Caco-2 (cell line): ENCODE results near the gene RHOH. TPM values are rescaled to one million over a fixed set of nuclear protein-coding genes. Genes with fewer than 3 reads are reported as not detected.
"Not testable (repeated sequence)": the region's sequence is repeated elsewhere in the genome, so short reads cannot be mapped to it uniquely, and the experiment has no call there.

Experiments
- BruUV-seq: library from RNA; stranded (reverse); fragments of 400-500 nt; replicated peaks from 2 replicates; lab custom pipeline; 2021; lab: Mats Ljungman, UMichigan
- CTCF ChIA-PET: fragments of 300-600 bp; sonication (Branson Sonifier 250); formaldehyde crosslinking; loops from one replicate; lab custom pipeline; 2022; ENCODE audit warnings: antibody characterized with exemption; lab: Charles Lee
- POLR2A ChIA-PET: fragments of 300-600 bp; sonication (Branson Sonifier 250); formaldehyde crosslinking; loops from one replicate; lab custom pipeline; 2022; ENCODE audit warnings: antibody characterized with exemption; lab: Charles Lee
- DNase-seq, 2 experiments: peaks; one replicate each; pipeline versions ENCODE4 v3.0.0 to v3.0.0-alpha.2; 2020 to 2022
- H3K27me3 ChIP-seq: replicated peaks from 2 replicates; pipeline ENCODE4 v1.6.0; 2011; ENCODE audit warnings: low read length; ENCODE audit not compliant: control insufficient read depth, insufficient read depth
- H3K36me3 ChIP-seq: 2 replicates; pipeline ENCODE4 v1.5.1; 2011; ENCODE audit warnings: low read length; ENCODE audit not compliant: control insufficient read depth, insufficient read depth
- H3K4me1 ChIP-seq: fragments of 250-450 bp; sonication (Bioruptor Pico); 2 replicates; pipeline ENCODE4 v1.5.1; 2020; ENCODE audit warnings: mild to moderate bottlenecking
- H3K4me3 ChIP-seq: 2 replicates; pipeline ENCODE4 v1.5.1; 2011; ENCODE audit warnings: low read depth, mild to moderate bottlenecking, control low read depth, low read length
- H3K9me3 ChIP-seq: fragments of 250-450 bp; sonication (Bioruptor Pico); 2 replicates; pipeline ENCODE4 v1.5.1; 2020; ENCODE audit warnings: mild to moderate bottlenecking, moderate library complexity
- H3K27ac Mint-ChIP-seq: one replicate; pipeline ENCODE4 v1.8.0; 2022; ENCODE audit warnings: mixed read lengths; ENCODE audit not compliant: unreplicated experiment
- H3K27me3 Mint-ChIP-seq: one replicate; pipeline ENCODE4 v1.8.0; 2022; ENCODE audit warnings: mixed read lengths; ENCODE audit not compliant: insufficient read depth, unreplicated experiment
- H3K36me3 Mint-ChIP-seq: one replicate; pipeline ENCODE4 v1.8.0; 2022; ENCODE audit warnings: mild to moderate bottlenecking, mixed read lengths; ENCODE audit not compliant: insufficient read depth, unreplicated experiment
- H3K4me1 Mint-ChIP-seq: one replicate; pipeline ENCODE4 v1.8.0; 2022; ENCODE audit warnings: low read depth, mixed read lengths; ENCODE audit not compliant: unreplicated experiment
- H3K4me3 Mint-ChIP-seq: one replicate; pipeline ENCODE4 v1.8.0; 2022; ENCODE audit warnings: mild to moderate bottlenecking, moderate library complexity, mixed read lengths; ENCODE audit not compliant: unreplicated experiment
- H3K9me3 Mint-ChIP-seq: one replicate; pipeline ENCODE4 v1.8.0; 2022; ENCODE audit warnings: mixed read lengths; ENCODE audit not compliant: unreplicated experiment
- CTCF ChIP-seq, 2 experiments: fragments of 200-600 bp in 1 of 2; IDR thresholded peaks; 1 replicate in 1 of 2; 2 replicates in 1 of 2; pipeline versions ENCODE4 v1.5.1 to v1.8.0; 2011 to 2022; ENCODE audit warnings: antibody characterized with exemption in 1 of 2, control low read depth in 1 of 2, inconsistent platforms in 1 of 2, low read depth in 1 of 2, low read length in 1 of 2, mild to moderate bottlenecking in 1 of 2, moderate library complexity in 1 of 2; ENCODE audit not compliant: insufficient read depth in 1 of 2, severe bottlenecking in 1 of 2, unreplicated experiment in 1 of 2
- intact Hi-C: fragments of 100-400 bp; cut with micrococcal nuclease; formaldehyde crosslinking; loops from one replicate; pipeline ENCODE4 v1.10.0; 2022; ENCODE audit not compliant: unreplicated experiment
- total RNA-seq: library from RNA; stranded (reverse); gene quantifications from 2 replicates; pipeline ENCODE4 v1.2.3, GENCODE V29; 2022

RHOH gene
- total RNA-seq, 1 experiment from 2014 or later = not detected

- intact Hi-C loops = no loop called here
Measured at GRCh38 chr4:40280586-40280985, 83.8 kb downstream of the RHOH start.

GRCh38 chr4:40281099-40281498 lies 84.3 kb downstream of the RHOH start:
- ChIA-PET CTCF (no interaction called here), POLR2A (no interaction called here)
- Histone ChIP-seq H3K4me3 (no peak overlapping the region), H3K4me1 (no peaks in the 10 kb centered on the region), H3K27me3 (no peaks in the 10 kb centered on the region), H3K36me3 (no peaks in the 10 kb centered on the region), H3K9me3 (no peaks in the 10 kb centered on the region)
- Mint-ChIP-seq H3K36me3 (no peaks in the 10 kb centered on the region), H3K27me3 (no peaks in the 10 kb centered on the region), H3K4me1 (peaks cover 14% of the 10 kb centered on the region), H3K9me3 (no peaks in the 10 kb centered on the region), H3K27ac (no peak overlapping the region), H3K4me3 (no peak overlapping the region)
- no peak for TF ChIP-seq CTCF (IDR thresholded peaks at IDR 0.05; ENCODE audit: insufficient read depth in 1 of 2, low read depth in 1 of 2, low read length in 1 of 2, severe bottlenecking in 1 of 2, unreplicated experiment in 1 of 2)
- no TSS peak for BruUV-seq
- no peak for DNase-seq
- intact Hi-C loops = no loop called here

More at GRCh38 chr4:40280586-40280985, 83.8 kb downstream of the RHOH start:
- no peak overlapping the region for H3K27ac Mint-ChIP-seq
- no peaks in the 10 kb centered on the region for H3K27me3 ChIP-seq
- BruUV-seq = no TSS peak
- no peak overlapping the region for H3K4me3 ChIP-seq
- no peaks in the 10 kb centered on the region for H3K9me3 Mint-ChIP-seq
- H3K4me1 Mint-ChIP-seq = peaks cover 14% of the 10 kb centered on the region
- no peaks in the 10 kb centered on the region for H3K36me3 ChIP-seq
- H3K9me3 ChIP-seq = no peaks in the 10 kb centered on the region
- no peak overlapping the region for H3K4me3 Mint-ChIP-seq
- H3K27me3 Mint-ChIP-seq = no peaks in the 10 kb centered on the region
- no peaks in the 10 kb centered on the region for H3K36me3 Mint-ChIP-seq
- CTCF ChIA-PET = no interaction called here
- TF ChIP-seq CTCF (IDR thresholded peaks at IDR 0.05; ENCODE audit: insufficient read depth in 1 of 2, low read depth in 1 of 2, low read length in 1 of 2, severe bottlenecking in 1 of 2, unreplicated experiment in 1 of 2) = no peak
- DNase-seq = no peak
- H3K4me1 ChIP-seq = no peaks in the 10 kb centered on the region
- POLR2A ChIA-PET = no interaction called here

GRCh38 chr4:40281913-40282312 lies 85.1 kb downstream of the RHOH start:
- H3K36me3 ChIP-seq = no peaks in the 10 kb centered on the region
- H3K4me1 ChIP-seq = no peaks in the 10 kb centered on the region
- intact Hi-C loops = no loop called here
- no peak overlapping the region for H3K27ac Mint-ChIP-seq
- no peak for DNase-seq
- no peaks in the 10 kb centered on the region for H3K9me3 Mint-ChIP-seq
- POLR2A ChIA-PET = no interaction called here
- no peak for TF ChIP-seq CTCF (IDR thresholded peaks at IDR 0.05; ENCODE audit: insufficient read depth in 1 of 2, low read depth in 1 of 2, low read length in 1 of 2, severe bottlenecking in 1 of 2, unreplicated experiment in 1 of 2)
- H3K4me1 Mint-ChIP-seq = peaks cover 14% of the 10 kb centered on the region
- H3K4me3 ChIP-seq = no peak overlapping the region
- no peaks in the 10 kb centered on the region for H3K27me3 Mint-ChIP-seq
- no TSS peak for BruUV-seq
- H3K4me3 Mint-ChIP-seq = no peak overlapping the region
- CTCF ChIA-PET = no interaction called here
- H3K9me3 ChIP-seq = no peaks in the 10 kb centered on the region
- no peaks in the 10 kb centered on the region for H3K36me3 Mint-ChIP-seq
- H3K27me3 ChIP-seq = no peaks in the 10 kb centered on the region

GRCh38 chr4:40282857-40283256 lies 86.0 kb downstream of the RHOH start:
- H3K4me1 ChIP-seq, POLR2A ChIA-PET, H3K27me3 ChIP-seq, H3K27ac Mint-ChIP-seq, H3K4me3 Mint-ChIP-seq, H3K27me3 Mint-ChIP-seq, H3K4me3 ChIP-seq, H3K36me3 ChIP-seq, BruUV-seq, intact Hi-C loops, H3K9me3 ChIP-seq, H3K9me3 Mint-ChIP-seq, DNase-seq, H3K36me3 Mint-ChIP-seq: not testable (repeated sequence)
- H3K4me1 Mint-ChIP-seq = peaks cover 14% of the 10 kb centered on the region
- CTCF ChIA-PET = interaction anchor here (0.6 kb wide), 1 partner anchor 54 kb away, joined by 7 read pairs; no protein-coding TSS in a partner anchor
